Transverse colon (tissue), 3 donors: Measurements from ENCODE around the gene SERINC5.

Experiments
- CTCF ChIP-seq, 5 experiments: fragments of 200-600 bp in 3 of 5; fragments of 450-650 bp in 2 of 5; sonication (generic) in 3 of 5; IDR thresholded peaks; 1 replicate in 2 of 5; 2 replicates in 3 of 5; pipeline ENCODE4 v1.5.1; 2016 to 2017; ENCODE audit warnings: antibody characterized with exemption in 5 of 5, inconsistent platforms in 3 of 5, mild to moderate bottlenecking in 2 of 5, moderate library complexity in 1 of 5
- EP300 ChIP-seq: sonication (generic); formaldehyde crosslinking; IDR thresholded peaks from one replicate; pipeline ENCODE4 v1.6.1; 2017; ENCODE audit warnings: antibody characterized with exemption, low read depth

GRCh38 chr5:80192507-80193241 lies 63.2 kb downstream of the SERINC5 start:
- TF ChIP-seq CTCF (IDR thresholded peaks at IDR 0.05) (no peak), EP300 (no peak)
